ENCODE measurements around the gene BEST4. TPM values are rescaled to one million over a fixed set of nuclear protein-coding genes. Genes with fewer than 3 reads are reported as not detected.

Gene BEST4
- total and polyA plus RNA-seq, 2 donors (not counting 3 experiments of a cell fraction or from before 2014, with no cell fraction given): 0.21 TPM; not detected in 1

GRCh38 chr1:44822981-44823451 lies 35.0 kb upstream of the BEST4 start:
- no peak overlapping the region for H3K27ac ChIP-seq (ENCODE audit: insufficient read depth, low read depth, low read length)
- ChIA-PET POLR2A (interaction anchor here (1.1 to 7.3 kb wide), 2 partner anchors 14 to 23 kb away, joined by 4 to 97 read pairs; partner anchors contain the start of genes BTBD19, DYNLT4 and PLK3), CTCF (interaction anchor here (0.6 to 7.1 kb wide), 3 partner anchors 23 to 299 kb away, joined by 3 to 57 read pairs (median 9); partner anchors contain the start of gene PLK3)
- no peaks in the 10 kb centered on the region for H3K27me3 ChIP-seq (ENCODE audit: control insufficient read depth in 2 of 2, insufficient read depth in 2 of 2, low read length in 2 of 2)
- no peak overlapping the region for H3K9ac ChIP-seq (replicated peaks; ENCODE audit: extremely low read depth, insufficient read depth, low read length)
- BruUV-seq (replicated peaks): no TSS peak
- DNase-seq (ENCODE audit: low read depth, low spot score) (no peak), FAIRE-seq (no peak)
- H2AFZ ChIP-seq (ENCODE audit: low read depth, low read length): no peak overlapping the region
- no peaks in the 10 kb centered on the region for H3K9me1 ChIP-seq (replicated peaks; ENCODE audit: control insufficient read depth, extremely low read depth, insufficient read depth, low read length)
- no peak overlapping the region for H3K4me2 ChIP-seq (ENCODE audit: insufficient read depth, low read length)
- TF ChIP-seq MAX (IDR thresholded peaks at IDR 0.05; ENCODE audit: insufficient read depth, insufficient read length) (no peak), MYC (IDR thresholded peaks at IDR 0.05; ENCODE audit: low read depth, low read length) (no peak), CTCF (IDR thresholded peaks at IDR 0.05; ENCODE audit: extremely low read depth in 1 of 2, insufficient read depth in 1 of 2, low read depth in 1 of 2, low read length in 2 of 2) (no peak)
- H3K4me3 ChIP-seq (replicated peaks in 1 of 3; ENCODE audit: insufficient read depth in 1 of 3, low read depth in 1 of 3, low read length in 3 of 3): no peak overlapping the region
- dilution Hi-C loops (cut with MboI; ENCODE audit: extremely low pct_ligation_motif_present, low sequenced_read_pairs): no loop called here
- H3K9me3 ChIP-seq (replicated peaks; ENCODE audit: control insufficient read depth, insufficient read depth, low read length): no peaks in the 10 kb centered on the region
- H4K20me1 ChIP-seq (replicated peaks; ENCODE audit: control insufficient read depth, extremely low read depth, insufficient read depth, low read length): no peaks in the 10 kb centered on the region
- H3K79me2 ChIP-seq (ENCODE audit: control insufficient read depth, insufficient read depth, low read length): no peaks in the 10 kb centered on the region
- peaks cover 10% of the 10 kb centered on the region for H3K4me1 ChIP-seq (ENCODE audit: control insufficient read depth, extremely low read depth, insufficient read depth, low read length)
- intact Hi-C loops (cut with micrococcal nuclease): no loop called here
- H3K36me3 ChIP-seq (ENCODE audit: control insufficient read depth in 2 of 2, extremely low read depth in 1 of 2, insufficient read depth in 2 of 2, low read length in 2 of 2): no peaks in the 10 kb centered on the region

GRCh38 chr1:44822131-44822701 lies 34.2 kb upstream of the BEST4 start:
- Histone ChIP-seq H2AFZ (ENCODE audit: low read depth, low read length) (no peak overlapping the region), H3K36me3 (ENCODE audit: control insufficient read depth in 2 of 2, extremely low read depth in 1 of 2, insufficient read depth in 2 of 2, low read length in 2 of 2) (no peaks in the 10 kb centered on the region), H3K9me3 (replicated peaks; ENCODE audit: control insufficient read depth, insufficient read depth, low read length) (no peaks in the 10 kb centered on the region), H3K27me3 (ENCODE audit: control insufficient read depth in 2 of 2, insufficient read depth in 2 of 2, low read length in 2 of 2) (no peaks in the 10 kb centered on the region), H3K27ac (ENCODE audit: insufficient read depth, low read depth, low read length) (no peak overlapping the region), H3K79me2 (ENCODE audit: control insufficient read depth, insufficient read depth, low read length) (no peaks in the 10 kb centered on the region), H3K4me3 (replicated peaks in 1 of 3; ENCODE audit: insufficient read depth in 1 of 3, low read depth in 1 of 3, low read length in 3 of 3) (no peak overlapping the region), H3K4me2 (ENCODE audit: insufficient read depth, low read length) (no peak overlapping the region), H4K20me1 (replicated peaks; ENCODE audit: control insufficient read depth, extremely low read depth, insufficient read depth, low read length) (no peaks in the 10 kb centered on the region), H3K9me1 (replicated peaks; ENCODE audit: control insufficient read depth, extremely low read depth, insufficient read depth, low read length) (no peaks in the 10 kb centered on the region), H3K4me1 (ENCODE audit: control insufficient read depth, extremely low read depth, insufficient read depth, low read length) (peaks cover 10% of the 10 kb centered on the region), H3K9ac (replicated peaks; ENCODE audit: extremely low read depth, insufficient read depth, low read length) (no peak overlapping the region)
- DNase-seq (ENCODE audit: low read depth, low spot score) (no peak), FAIRE-seq (no peak)
- dilution Hi-C loops (cut with MboI; ENCODE audit: extremely low pct_ligation_motif_present, low sequenced_read_pairs): no loop called here
- no TSS peak for BruUV-seq (replicated peaks)
- CTCF ChIA-PET: interaction anchor here (0.8 to 7.1 kb wide), 3 partner anchors 13 to 188 kb away, joined by 3 to 57 read pairs (median 6); partner anchors contain the start of genes BTBD19 and PLK3
- intact Hi-C loops (cut with micrococcal nuclease): no loop called here
- TF ChIP-seq MAX (IDR thresholded peaks at IDR 0.05; ENCODE audit: insufficient read depth, insufficient read length) (no peak), POLR2AphosphoS5 (IDR thresholded peaks at IDR 0.05; ENCODE audit: insufficient read depth, low read depth, low read length) (no peak), MYC (IDR thresholded peaks at IDR 0.05; ENCODE audit: low read depth, low read length) (no peak), CTCF (IDR thresholded peaks at IDR 0.05; ENCODE audit: extremely low read depth in 1 of 2, insufficient read depth in 1 of 2, low read depth in 1 of 2, low read length in 2 of 2) (no peak), EZH2 (IDR thresholded peaks at IDR 0.05; ENCODE audit: borderline replicate concordance, low read depth, low read length, severe bottlenecking) (no peak), JUN (IDR thresholded peaks at IDR 0.05; ENCODE audit: borderline replicate concordance, insufficient read depth, insufficient read length, low read depth) (no peak), FOS (IDR thresholded peaks at IDR 0.05; ENCODE audit: borderline replicate concordance, insufficient read depth, low read length) (no peak), POLR2A (IDR thresholded peaks at IDR 0.05; ENCODE audit: low read depth, low read length) (no peak), GATA2 (IDR thresholded peaks at IDR 0.05; ENCODE audit: insufficient read depth, insufficient read length, low read depth, low read length) (no peak)
- POLR2A ChIA-PET: interaction anchor here (0.5 to 7.3 kb wide), 5 partner anchors 14 to 91 kb away, joined by 3 to 97 read pairs (median 4); partner anchors contain the start of genes BTBD19, DYNLT4, PLK3 and RPS8

Data from endothelial cell of umbilical vein (primary cell).